ENCODE results near the gene TFAM.

TFAM gene

GRCh38 chr10:58436071-58436470 is 50.9 kb downstream of the TFAM start:
- no peak for DNase-seq

DNA sequence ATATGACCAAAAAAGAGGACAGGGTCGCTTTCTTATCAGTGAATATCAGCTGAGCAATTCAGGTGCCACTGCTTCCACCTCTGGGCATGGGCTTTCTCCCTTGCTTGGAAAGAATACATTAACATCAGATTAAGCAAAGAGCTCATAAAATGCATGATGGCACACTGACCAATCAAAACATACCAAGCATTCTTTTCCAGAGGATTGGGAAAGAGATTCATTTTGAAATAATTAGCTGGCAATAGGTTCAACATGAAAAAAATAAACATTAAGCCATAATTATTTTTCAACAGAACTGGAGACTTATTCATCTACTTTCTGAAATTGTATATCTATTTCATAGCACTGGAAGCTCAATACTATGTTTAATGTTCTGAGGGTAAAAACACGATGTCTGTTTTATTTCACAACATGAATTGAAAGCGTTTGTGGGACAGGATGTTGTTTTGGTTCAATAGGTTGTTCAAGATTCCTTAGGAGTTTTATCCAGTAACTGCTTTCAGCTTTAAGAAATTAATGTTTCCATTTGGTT is 53.2 kb downstream of the TFAM start:
- DNase-seq = no peak

GRCh38 chr10:58438986-58439385 is 53.8 kb downstream of the TFAM start:
- DNase-seq = no peak

GRCh38 chr10:58439632-58440364 is 54.6 kb downstream of the TFAM start:
- no peak for DNase-seq

DNA sequence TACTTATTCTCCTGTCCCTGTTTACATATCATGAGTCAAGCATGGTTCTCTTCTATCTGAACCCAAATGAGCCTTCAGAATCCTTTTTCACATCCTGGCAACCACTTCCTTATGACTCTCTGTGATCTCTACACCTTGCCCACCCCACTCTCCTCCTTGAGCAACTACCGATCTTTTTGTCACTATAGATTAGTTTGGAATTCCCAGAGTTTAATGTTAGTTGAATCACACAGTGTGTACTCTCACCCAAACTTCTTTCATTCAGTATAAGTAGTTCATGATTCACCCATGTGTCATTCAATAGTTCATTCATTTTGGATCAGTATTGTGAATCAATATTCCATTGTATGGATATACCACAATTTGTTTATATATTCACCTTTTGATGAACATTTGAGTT is 55.3 kb downstream of the TFAM start:
- DNase-seq = no peak

DNA sequence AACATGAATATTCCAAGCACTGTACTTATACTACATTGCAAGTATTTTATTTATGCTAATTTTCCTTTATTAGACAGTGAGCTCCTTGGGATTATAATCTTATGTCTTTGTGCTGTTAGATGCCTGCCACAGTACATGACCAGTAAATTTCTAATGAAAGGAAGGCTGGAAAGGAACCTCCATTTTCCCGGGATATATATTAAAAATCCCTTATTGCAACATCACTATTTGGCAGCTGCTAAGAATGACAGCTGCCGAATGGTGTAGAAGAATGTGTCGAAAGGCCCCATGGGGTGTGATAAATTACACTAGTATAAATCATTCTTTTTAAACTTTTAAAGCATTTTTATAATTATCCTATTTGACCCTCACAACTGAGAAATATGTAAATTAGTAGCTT is 59.1 kb downstream of the TFAM start:
- no peak for DNase-seq

- DNase-seq = no peak
Measured at GRCh38 chr10:58444876-58445275, 59.7 kb downstream of the TFAM start.

- no peak for DNase-seq
Measured at GRCh38 chr10:58448121-58448935, 63.1 kb downstream of the TFAM start.
